Measurements from ENCODE around the gene AGPAT3.

AGPAT3 gene

DNA sequence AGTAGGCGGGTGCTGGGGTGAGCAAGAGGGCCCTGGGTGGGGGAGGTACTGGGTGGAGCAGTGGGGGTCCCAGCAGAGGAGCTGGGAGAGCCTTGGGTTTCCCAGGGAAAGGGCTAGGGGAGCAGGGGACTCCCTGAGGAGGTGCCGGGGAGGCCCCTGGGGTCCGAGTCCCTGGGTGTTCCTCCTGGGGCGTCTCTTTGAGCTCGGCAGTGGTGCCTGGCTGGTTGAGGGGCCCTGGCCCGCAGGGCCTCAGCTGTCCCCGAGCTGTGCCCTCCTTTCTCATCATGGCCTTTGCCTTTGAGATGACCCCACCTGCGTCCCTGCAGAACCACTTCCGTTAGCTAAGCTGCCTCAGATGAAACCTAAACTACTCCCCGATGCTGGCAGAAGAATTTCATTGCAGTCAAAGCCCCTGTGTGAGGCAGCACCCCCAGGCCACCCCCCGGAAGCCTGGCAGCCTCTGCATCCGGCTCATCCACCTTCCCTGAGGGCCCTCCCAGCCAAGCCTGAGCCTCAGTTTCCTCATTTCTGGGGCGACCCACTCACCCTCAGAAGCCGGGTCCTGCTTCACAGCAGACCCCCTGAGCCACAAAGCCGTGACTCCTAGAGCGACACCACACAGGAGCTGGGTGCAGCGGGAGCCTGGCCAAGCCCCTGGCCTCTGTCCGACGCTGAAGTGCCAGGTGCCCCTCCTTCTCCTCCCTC is 103.5 kb downstream of the AGPAT3 start:
- Histone ChIP-seq H3K4me1 (no peaks in the 10 kb centered on the region), H3K27ac (no peak overlapping the region), H3K9me3 (no peaks in the 10 kb centered on the region), H3K36me3 (peaks cover 15 to 76% (median 40%) of the 10 kb centered on the region in 3 donors), H3K27me3 (no peaks in the 10 kb centered on the region), H3K4me3 (no peak overlapping the region)
- intact Hi-C loops (cut with DNase I; ENCODE audit: low total_unique reads), result no loop called here
- DNase-seq, result no peak
- TF ChIP-seq, protein P1, sequence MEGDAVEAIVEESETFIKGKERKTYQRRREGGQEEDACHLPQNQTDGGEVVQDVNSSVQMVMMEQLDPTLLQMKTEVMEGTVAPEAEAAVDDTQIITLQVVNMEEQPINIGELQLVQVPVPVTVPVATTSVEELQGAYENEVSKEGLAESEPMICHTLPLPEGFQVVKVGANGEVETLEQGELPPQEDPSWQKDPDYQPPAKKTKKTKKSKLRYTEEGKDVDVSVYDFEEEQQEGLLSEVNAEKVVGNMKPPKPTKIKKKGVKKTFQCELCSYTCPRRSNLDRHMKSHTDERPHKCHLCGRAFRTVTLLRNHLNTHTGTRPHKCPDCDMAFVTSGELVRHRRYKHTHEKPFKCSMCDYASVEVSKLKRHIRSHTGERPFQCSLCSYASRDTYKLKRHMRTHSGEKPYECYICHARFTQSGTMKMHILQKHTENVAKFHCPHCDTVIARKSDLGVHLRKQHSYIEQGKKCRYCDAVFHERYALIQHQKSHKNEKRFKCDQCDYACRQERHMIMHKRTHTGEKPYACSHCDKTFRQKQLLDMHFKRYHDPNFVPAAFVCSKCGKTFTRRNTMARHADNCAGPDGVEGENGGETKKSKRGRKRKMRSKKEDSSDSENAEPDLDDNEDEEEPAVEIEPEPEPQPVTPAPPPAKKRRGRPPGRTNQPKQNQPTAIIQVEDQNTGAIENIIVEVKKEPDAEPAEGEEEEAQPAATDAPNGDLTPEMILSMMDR (IDR thresholded peaks at IDR 0.05), result no peak

DNA sequence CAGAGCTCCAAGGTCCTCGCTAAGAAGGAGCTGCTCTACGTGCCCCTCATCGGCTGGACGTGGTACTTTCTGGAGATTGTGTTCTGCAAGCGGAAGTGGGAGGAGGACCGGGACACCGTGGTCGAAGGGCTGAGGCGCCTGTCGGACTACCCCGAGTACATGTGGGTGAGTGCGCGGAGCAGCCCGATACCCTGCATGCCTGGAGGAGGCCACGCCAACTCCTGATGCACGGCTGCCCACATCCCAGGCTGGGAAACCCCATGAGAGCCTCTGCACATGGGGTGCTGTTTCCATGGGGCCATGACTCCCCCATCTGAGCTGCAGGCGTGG is 104.1 kb downstream of the AGPAT3 start:
- Histone ChIP-seq H3K27ac (no peak overlapping the region), H3K9me3 (no peaks in the 10 kb centered on the region), H3K4me3 (no peak overlapping the region), H3K27me3 (no peaks in the 10 kb centered on the region), H3K4me1 (no peaks in the 10 kb centered on the region), H3K36me3 (peaks cover 15 to 77% (median 40%) of the 10 kb centered on the region in 3 donors)
- intact Hi-C loops (cut with DNase I; ENCODE audit: low total_unique reads), result no loop called here
- TF ChIP-seq, protein P1 (IDR thresholded peaks at IDR 0.05), result no peak
- DNase-seq, result no peak

DNA sequence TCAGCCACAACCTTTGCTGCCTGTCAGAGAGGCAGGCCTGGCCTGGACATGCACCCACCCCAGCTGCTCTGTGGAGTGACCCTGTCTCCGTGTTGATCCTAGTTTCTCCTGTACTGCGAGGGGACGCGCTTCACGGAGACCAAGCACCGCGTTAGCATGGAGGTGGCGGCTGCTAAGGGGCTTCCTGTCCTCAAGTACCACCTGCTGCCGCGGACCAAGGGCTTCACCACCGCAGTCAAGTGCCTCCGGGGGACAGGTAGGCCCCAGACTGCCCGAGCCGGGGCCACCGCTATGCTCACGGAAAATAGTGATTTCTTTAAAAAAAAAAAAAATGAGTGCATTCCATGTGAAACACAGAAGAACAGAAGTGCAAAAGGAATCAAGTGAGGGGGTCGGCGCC is 105.5 kb downstream of the AGPAT3 start:
- no peak overlapping the region for H3K27ac ChIP-seq
- H3K27me3 ChIP-seq, result no peaks in the 10 kb centered on the region
- H3K4me1 ChIP-seq, result no peaks in the 10 kb centered on the region
- TF ChIP-seq, protein P1 (IDR thresholded peaks at IDR 0.05), result no peak
- no peak overlapping the region for H3K4me3 ChIP-seq
- peaks cover 15 to 77% (median 40%) of the 10 kb centered on the region in 3 donors for H3K36me3 ChIP-seq
- intact Hi-C loops (cut with DNase I; ENCODE audit: low total_unique reads), result no loop called here
- DNase-seq, result no peak
- no peaks in the 10 kb centered on the region for H3K9me3 ChIP-seq

DNA sequence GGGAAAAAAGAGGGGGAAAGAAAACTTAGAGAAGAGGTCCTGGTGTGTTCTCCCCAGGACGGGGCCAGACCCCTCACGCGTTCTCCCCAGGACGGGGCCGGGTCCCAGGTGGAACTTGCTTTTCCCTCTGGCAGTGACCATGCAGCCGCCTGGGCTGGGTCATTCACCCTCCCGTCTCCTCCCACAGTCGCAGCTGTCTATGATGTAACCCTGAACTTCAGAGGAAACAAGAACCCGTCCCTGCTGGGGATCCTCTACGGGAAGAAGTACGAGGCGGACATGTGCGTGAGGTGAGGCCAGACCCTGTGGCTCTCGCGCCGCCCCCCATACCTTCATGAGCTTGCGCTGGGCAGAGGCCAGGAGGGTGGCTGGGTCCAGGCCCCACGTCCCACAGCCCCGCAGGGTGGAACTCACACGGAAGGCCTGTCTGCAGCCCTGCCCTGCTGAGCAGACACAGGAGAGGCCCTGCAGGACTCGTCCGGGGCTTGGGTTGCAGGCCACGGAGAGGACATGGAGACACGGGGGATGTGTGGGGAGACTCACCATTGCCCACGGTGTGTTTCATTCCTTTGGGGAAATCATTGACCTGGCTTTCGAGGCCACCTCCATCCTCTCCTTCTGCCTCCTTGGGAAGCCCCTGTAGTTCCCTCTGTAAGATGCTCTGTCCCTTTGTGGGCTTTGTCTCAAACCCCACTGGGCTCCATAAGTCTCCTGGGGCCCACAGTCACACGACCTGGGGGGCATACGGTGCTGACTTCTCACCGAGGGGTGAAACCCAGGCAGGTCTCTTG is 106.4 kb downstream of the AGPAT3 start:
- Histone ChIP-seq H3K4me1 (no peaks in the 10 kb centered on the region), H3K9me3 (no peaks in the 10 kb centered on the region), H3K4me3 (no peak overlapping the region), H3K36me3 (peaks cover 15 to 71% (median 40%) of the 10 kb centered on the region in 3 donors), H3K27me3 (no peaks in the 10 kb centered on the region), H3K27ac (no peak overlapping the region)
- intact Hi-C loops (cut with DNase I; ENCODE audit: low total_unique reads), result no loop called here
- no peak for DNase-seq
- TF ChIP-seq, protein P1 (IDR thresholded peaks at IDR 0.05), result no peak

DNA sequence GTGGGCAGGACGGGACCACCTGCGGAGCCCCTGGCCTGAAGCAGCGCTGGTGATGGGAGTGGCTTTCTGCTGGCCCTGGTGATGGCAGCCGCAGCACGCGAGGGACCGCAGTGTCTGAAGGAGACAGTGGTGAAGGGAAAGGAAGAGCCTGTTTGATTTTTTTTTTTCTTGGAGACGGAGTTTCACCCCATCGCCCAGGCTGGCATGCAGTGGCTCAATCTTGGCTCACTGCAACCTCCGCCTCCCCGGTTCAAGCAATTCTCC is 106.9 kb downstream of the AGPAT3 start:
- intact Hi-C loops (cut with DNase I; ENCODE audit: low total_unique reads), result no loop called here
- no peak overlapping the region for H3K4me3 ChIP-seq

More for the DNA sequence above, 106.9 kb downstream of the AGPAT3 start:
- Histone ChIP-seq H3K27me3 (no peaks in the 10 kb centered on the region), H3K36me3 (peaks cover 15 to 66% (median 44%) of the 10 kb centered on the region in 3 donors), H3K27ac (no peak overlapping the region), H3K4me1 (no peaks in the 10 kb centered on the region), H3K9me3 (no peaks in the 10 kb centered on the region)
- DNase-seq, result no peak
- TF ChIP-seq, protein P1 (IDR thresholded peaks at IDR 0.05), result no peak
